Activated B cell treated with CpG ODN at 0.5 μM for 24 hours (primary cell): ENCODE data around the gene SSH2. TPM values are rescaled to one million over a fixed set of nuclear protein-coding genes. Genes with fewer than 3 reads are reported as not detected.
A peak's percentile ranks its signal among the peaks of the same experiment; 100 is the strongest.

Source experiments
- ATAC-seq: fragments of 200-7000 bp; cut with Tn5 transposase; one replicate; pipeline ENCODE4 v1.10.0; 2021; ENCODE audit warnings: low read depth, mild to moderate bottlenecking, moderate library complexity
- CTCF ChIA-PET: fragments of 350-600 bp; sonication (Branson Sonifier 250); formaldehyde crosslinking; loops from one replicate; lab custom pipeline; 2021; ENCODE audit warnings: antibody characterized with exemption; lab: Charles Lee
- POLR2A ChIA-PET: fragments of 350-600 bp; sonication (Branson Sonifier 250); formaldehyde crosslinking; loops from one replicate; lab custom pipeline; 2021; ENCODE audit warnings: antibody characterized with exemption; lab: Charles Lee
- DNase-seq: peaks from one replicate; pipeline ENCODE4 v3.0.0; 2022
- H3K27ac Mint-ChIP-seq: one replicate; pipeline ENCODE4 v1.8.0; 2020; ENCODE audit warnings: mixed read lengths
- H3K27me3 Mint-ChIP-seq: one replicate; pipeline ENCODE4 v1.8.0; 2021; ENCODE audit warnings: mixed read lengths
- H3K36me3 Mint-ChIP-seq: one replicate; pipeline ENCODE4 v1.8.0; 2021; ENCODE audit warnings: low read depth, mixed read lengths
- H3K4me1 Mint-ChIP-seq: one replicate; pipeline ENCODE4 v1.8.0; 2021; ENCODE audit warnings: mixed read lengths
- H3K4me3 Mint-ChIP-seq: one replicate; pipeline ENCODE4 v1.8.0; 2020; ENCODE audit warnings: mild to moderate bottlenecking, mixed read lengths
- H3K9me3 Mint-ChIP-seq: one replicate; pipeline ENCODE4 v1.8.0; 2020; ENCODE audit warnings: mixed read lengths
- intact Hi-C: fragments of 100-400 bp; cut with micrococcal nuclease; formaldehyde crosslinking; loops from one replicate; pipeline ENCODE4 v1.15.1; 2024
- total RNA-seq: library from RNA; stranded (reverse); gene quantifications from 2 replicates; pipeline ENCODE4 v1.2.3, GENCODE V29; 2022
- TF ChIP-seq, protein P1 (sequence below): fragments of 200-600 bp; IDR thresholded peaks from one replicate; pipeline ENCODE4 v1.8.0; 2022; ENCODE audit warnings: antibody characterized with exemption, mild to moderate bottlenecking

SSH2 gene
- total RNA-seq, 1 donor from 2014 or later, result 95.7 TPM

DNA sequence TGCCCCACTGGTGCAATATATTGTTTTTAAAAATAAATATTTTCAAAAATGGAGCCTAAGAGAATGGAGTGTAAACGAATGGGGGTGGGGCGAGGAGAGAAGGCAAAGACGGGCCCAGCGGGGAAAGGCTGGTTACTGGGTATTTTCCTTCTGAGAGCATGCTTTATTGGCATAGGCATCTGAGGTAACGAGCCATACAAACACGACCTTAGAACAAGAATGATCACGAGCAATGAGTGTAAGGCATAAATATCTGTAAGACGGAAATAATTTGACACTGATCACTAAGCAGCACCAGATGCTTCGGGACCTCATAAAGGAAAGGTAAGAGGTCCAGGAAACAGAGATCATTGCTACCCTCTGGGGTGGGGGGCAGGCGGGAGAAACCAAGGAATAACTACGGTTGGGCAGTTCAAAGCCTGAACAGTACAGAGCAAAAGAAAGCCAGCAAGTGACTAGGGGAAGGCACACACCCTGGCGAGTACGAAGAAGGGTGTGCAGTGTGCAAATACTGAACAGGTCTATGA is 959 bp downstream of the SSH2 start:
- no peak overlapping the region for H3K4me3 Mint-ChIP-seq
- POLR2A ChIA-PET, result interaction anchor here (0.7 to 4.8 kb wide), 13 partner anchors 19 to 312 kb away, joined by 3 to 112 read pairs (median 12); no protein-coding TSS in a partner anchor
- H3K36me3 Mint-ChIP-seq, result peaks cover 15% of the 10 kb centered on the region
- DNase-seq (no peak), ATAC-seq (no peak)
- H3K4me1 Mint-ChIP-seq, result peaks cover 38% of the 10 kb centered on the region
- no peak overlapping the region for H3K27ac Mint-ChIP-seq
- TF ChIP-seq, protein P1, sequence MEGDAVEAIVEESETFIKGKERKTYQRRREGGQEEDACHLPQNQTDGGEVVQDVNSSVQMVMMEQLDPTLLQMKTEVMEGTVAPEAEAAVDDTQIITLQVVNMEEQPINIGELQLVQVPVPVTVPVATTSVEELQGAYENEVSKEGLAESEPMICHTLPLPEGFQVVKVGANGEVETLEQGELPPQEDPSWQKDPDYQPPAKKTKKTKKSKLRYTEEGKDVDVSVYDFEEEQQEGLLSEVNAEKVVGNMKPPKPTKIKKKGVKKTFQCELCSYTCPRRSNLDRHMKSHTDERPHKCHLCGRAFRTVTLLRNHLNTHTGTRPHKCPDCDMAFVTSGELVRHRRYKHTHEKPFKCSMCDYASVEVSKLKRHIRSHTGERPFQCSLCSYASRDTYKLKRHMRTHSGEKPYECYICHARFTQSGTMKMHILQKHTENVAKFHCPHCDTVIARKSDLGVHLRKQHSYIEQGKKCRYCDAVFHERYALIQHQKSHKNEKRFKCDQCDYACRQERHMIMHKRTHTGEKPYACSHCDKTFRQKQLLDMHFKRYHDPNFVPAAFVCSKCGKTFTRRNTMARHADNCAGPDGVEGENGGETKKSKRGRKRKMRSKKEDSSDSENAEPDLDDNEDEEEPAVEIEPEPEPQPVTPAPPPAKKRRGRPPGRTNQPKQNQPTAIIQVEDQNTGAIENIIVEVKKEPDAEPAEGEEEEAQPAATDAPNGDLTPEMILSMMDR, result no peak
- CTCF ChIA-PET, result interaction anchor here (1.7 to 4.8 kb wide), 5 partner anchors 61 to 290 kb away, joined by 5 to 241 read pairs (median 65); no protein-coding TSS in a partner anchor
- no peaks in the 10 kb centered on the region for H3K9me3 Mint-ChIP-seq
- no peaks in the 10 kb centered on the region for H3K27me3 Mint-ChIP-seq
- intact Hi-C loops, result loop anchor here (5.0 kb wide), 2 partner anchors 37 to 362 kb away; partner anchors contain the start of genes ABHD15 and TP53I13

DNA sequence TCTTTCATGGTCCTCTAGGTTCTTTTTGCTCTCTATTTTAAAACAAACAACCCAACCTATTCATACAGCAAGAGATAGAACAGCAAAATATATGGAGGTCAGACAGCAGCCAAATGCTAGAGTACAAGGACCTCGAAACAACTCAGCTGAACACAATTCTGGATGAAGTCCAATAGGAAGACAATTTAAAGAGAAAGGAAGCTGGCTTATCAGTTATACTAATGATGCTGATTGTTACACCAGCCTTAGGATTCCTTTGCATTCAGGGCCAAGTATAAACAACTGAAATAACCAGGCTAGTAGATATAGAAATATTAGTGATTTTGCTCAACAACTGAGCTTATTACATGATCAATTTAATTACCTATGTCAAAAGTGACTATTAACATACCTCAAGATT is 2.5 kb downstream of the SSH2 start:
- ChIA-PET POLR2A (interaction anchor here (0.6 kb wide), 2 partner anchors 77 to 120 kb away, joined by 3 to 5 read pairs; no protein-coding TSS in a partner anchor), CTCF (interaction anchor here (1.3 to 4.8 kb wide), 4 partner anchors 60 to 288 kb away, joined by 4 to 65 read pairs (median 6); no protein-coding TSS in a partner anchor)
- TF ChIP-seq, protein P1, result no peak
- Mint-ChIP-seq H3K4me1 (peaks cover 41% of the 10 kb centered on the region), H3K27ac (no peak overlapping the region), H3K36me3 (peaks cover 19% of the 10 kb centered on the region), H3K4me3 (no peak overlapping the region), H3K9me3 (no peaks in the 10 kb centered on the region), H3K27me3 (no peaks in the 10 kb centered on the region)
- ATAC-seq (no peak), DNase-seq (no peak)
- intact Hi-C loops, result loop anchor here (5.0 kb wide), 2 partner anchors 35 to 360 kb away; partner anchors contain the start of genes ABHD15 and TP53I13

DNA sequence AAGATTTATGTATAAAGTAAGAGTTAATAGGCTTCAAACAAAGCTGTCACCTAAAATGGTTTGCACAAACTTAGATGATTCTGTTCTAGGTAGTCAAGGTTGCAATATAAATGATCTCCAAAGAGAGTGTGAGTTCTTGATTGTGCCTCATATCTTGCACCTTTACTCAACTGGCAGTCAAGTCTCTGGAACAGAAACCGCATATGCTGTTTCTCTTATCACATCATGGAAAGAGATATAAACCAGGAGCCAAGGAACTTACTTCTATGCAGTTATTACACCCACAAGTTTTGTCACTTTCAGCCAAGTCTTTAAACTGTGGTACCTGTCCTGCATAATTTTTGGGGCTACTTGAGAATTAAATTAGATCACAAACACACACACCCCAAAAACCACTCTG is 5.2 kb downstream of the SSH2 start:
- Mint-ChIP-seq H3K27me3 (no peaks in the 10 kb centered on the region), H3K4me3 (no peak overlapping the region), H3K9me3 (no peaks in the 10 kb centered on the region), H3K36me3 (peaks cover 25% of the 10 kb centered on the region), H3K27ac (no peak overlapping the region), H3K4me1 (peaks cover 45% of the 10 kb centered on the region)
- ATAC-seq (no peak), DNase-seq (no peak)
- TF ChIP-seq, protein P1, result no peak
- intact Hi-C loops, result loop anchor here (5.0 kb wide), 2 partner anchors 32 to 357 kb away; partner anchors contain the start of genes ABHD15 and TP53I13
- ChIA-PET POLR2A (no interaction called here), CTCF (interaction anchor here (1.6 kb wide), 1 partner anchor 116 kb away, joined by 4 read pairs; no protein-coding TSS in a partner anchor)

DNA sequence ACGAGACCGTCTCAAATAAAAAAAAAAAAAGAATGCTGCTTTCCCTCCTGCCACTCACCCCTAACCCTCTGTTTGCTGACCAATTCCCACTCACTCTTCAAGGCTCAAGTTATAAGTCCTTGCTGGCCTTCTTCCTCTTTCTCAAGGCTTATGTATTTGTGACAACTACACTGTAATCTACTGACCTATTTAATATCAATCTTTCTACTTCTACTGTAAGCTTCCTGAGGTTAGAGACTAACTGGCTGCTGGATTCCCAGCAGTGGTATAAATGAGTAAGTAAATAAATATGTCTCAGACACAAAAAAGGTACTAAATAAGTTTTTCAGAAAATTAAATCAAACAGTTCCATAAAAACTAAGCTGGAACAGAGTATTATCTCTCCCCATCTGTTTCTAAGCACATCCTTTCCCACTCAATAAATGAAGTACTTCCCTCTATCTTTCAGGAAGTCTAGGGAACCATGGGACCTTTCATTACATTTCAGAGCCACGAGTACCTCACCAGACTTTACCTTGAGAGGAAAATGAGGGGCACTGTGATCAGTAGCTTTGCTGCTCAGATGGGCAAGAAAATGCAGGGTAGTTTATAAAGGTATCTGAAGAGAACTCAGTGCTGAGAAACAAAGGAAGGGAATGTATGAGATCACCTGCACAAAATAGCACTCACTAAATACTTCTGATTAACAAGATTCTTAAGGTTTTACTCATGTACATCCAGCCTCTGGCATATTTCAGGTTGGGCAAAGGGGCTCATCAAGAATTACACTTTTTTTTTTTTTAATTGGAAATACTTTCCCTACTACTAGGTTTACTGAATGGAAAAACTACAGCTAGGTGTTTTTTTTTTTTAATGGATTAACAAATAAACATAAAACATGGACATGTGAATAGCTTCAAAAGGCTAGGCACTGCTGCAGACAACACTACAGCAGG is 10.8 kb downstream of the SSH2 start:
- CTCF ChIA-PET, result interaction anchor here (0.8 to 1.3 kb wide), 2 partner anchors 12 kb away, joined by 3 read pairs; no protein-coding TSS in a partner anchor
- TF ChIP-seq, protein P1, result no peak
- Mint-ChIP-seq H3K4me3 (no peak overlapping the region), H3K9me3 (no peaks in the 10 kb centered on the region), H3K27ac (peak overlapping the region; percentile 21), H3K36me3 (peaks cover 18% of the 10 kb centered on the region), H3K27me3 (no peaks in the 10 kb centered on the region), H3K4me1 (peaks cover 34% of the 10 kb centered on the region)
- DNase-seq, result no peak
- intact Hi-C loops, result no loop called here
- POLR2A ChIA-PET, result interaction anchor here (2.5 kb wide), 1 partner anchor 11 kb away, joined by 5 read pairs; the partner anchor contains the start of gene SSH2
- no peak for ATAC-seq
